H7 (cell line): ENCODE results near the gene TMIGD2. TPM values are rescaled to one million over a fixed set of nuclear protein-coding genes. Genes with fewer than 3 reads are reported as not detected.

Experiments
- DNase-seq: peaks from one replicate; pipeline ENCODE4 v3.0.0; 2012
- H3K27me3 ChIP-seq: 2 replicates; pipeline ENCODE4 v1.6.0; 2011; ENCODE audit warnings: mild to moderate bottlenecking, low read length; ENCODE audit not compliant: control insufficient read depth, insufficient read depth
- H3K36me3 ChIP-seq: replicated peaks from 2 replicates; pipeline ENCODE4 v1.5.1; 2011; ENCODE audit warnings: low read length; ENCODE audit not compliant: control insufficient read depth, insufficient read depth
- H3K4me3 ChIP-seq: 2 replicates; pipeline ENCODE4 v1.5.1; 2011; ENCODE audit warnings: low read depth, mild to moderate bottlenecking, control low read depth, low read length, moderate library complexity; ENCODE audit not compliant: insufficient read depth
- total RNA-seq: library from RNA; depleted of rRNA; stranded (reverse); fragments of >200 nt; shearing (Covaris generic); gene quantifications from 2 replicates; pipeline ENCODE4 v1.2.3, GENCODE V29; 2014

The TMIGD2 gene
- total RNA-seq, 1 experiment from 2014 or later, result 0.45 TPM

GRCh38 chr19:4316956-4317355 lies 14.8 kb upstream of the TMIGD2 start:
- H3K36me3 ChIP-seq, result peaks cover 4% of the 10 kb centered on the region
- H3K27me3 ChIP-seq, result no peaks in the 10 kb centered on the region
- no peak overlapping the region for H3K4me3 ChIP-seq
- DNase-seq, result peak; percentile 12

- Histone ChIP-seq H3K36me3 (peaks cover 4% of the 10 kb centered on the region), H3K27me3 (no peaks in the 10 kb centered on the region), H3K4me3 (no peak overlapping the region)
- DNase-seq, result peak; percentile 70
Measured at GRCh38 chr19:4313847-4314490, 11.8 kb upstream of the TMIGD2 start.

- DNase-seq, result peak; percentile 94
- peaks cover 2% of the 10 kb centered on the region for H3K36me3 ChIP-seq
- no peaks in the 10 kb centered on the region for H3K27me3 ChIP-seq
- H3K4me3 ChIP-seq, result no peak overlapping the region
Measured at GRCh38 chr19:4310247-4311121, 8.3 kb upstream of the TMIGD2 start.

GRCh38 chr19:4305659-4306058 lies 3.5 kb upstream of the TMIGD2 start:
- DNase-seq, result no peak
- Histone ChIP-seq H3K4me3 (no peak overlapping the region), H3K27me3 (no peaks in the 10 kb centered on the region)

GRCh38 chr19:4305257-4305612 lies 3.0 kb upstream of the TMIGD2 start:
- no peak for DNase-seq

More at GRCh38 chr19:4305659-4306058, 3.5 kb upstream of the TMIGD2 start:
- peaks cover 2% of the 10 kb centered on the region for H3K36me3 ChIP-seq

GRCh38 chr19:4304538-4305256 lies 2.5 kb upstream of the TMIGD2 start, which contains the start of gene FSD1:
Gene FSD1, plus strand, starts transcription at chr19:4304598. Its CDS starts 149 bp downstream, at chr19:4304747.
- DNase-seq, result peak; percentile 100
- Histone ChIP-seq H3K27me3 (no peaks in the 10 kb centered on the region), H3K36me3 (peaks cover 2% of the 10 kb centered on the region), H3K4me3 (peak within 1 kb of the TSS; percentile 40)

More at GRCh38 chr19:4305257-4305612, 3.0 kb upstream of the TMIGD2 start:
- H3K27me3 ChIP-seq, result no peaks in the 10 kb centered on the region
- H3K4me3 ChIP-seq, result peak overlapping the region; percentile 40
- peaks cover 2% of the 10 kb centered on the region for H3K36me3 ChIP-seq

GRCh38 chr19:4303819-4304537 lies 1.8 kb upstream of the TMIGD2 start:
- Histone ChIP-seq H3K27me3 (no peaks in the 10 kb centered on the region), H3K36me3 (peaks cover 2% of the 10 kb centered on the region), H3K4me3 (peak overlapping the region; percentile 40; the same call in 1 of the 2 replicates)
- peak; percentile 54 for DNase-seq

GRCh38 chr19:4301590-4302242 lies 473 bp downstream of the TMIGD2 start:
- DNase-seq, result peak; percentile 59
- H3K36me3 ChIP-seq, result no peaks in the 10 kb centered on the region; the same call in none of the 2 replicates
- no peak overlapping the region for H3K4me3 ChIP-seq
- H3K27me3 ChIP-seq, result no peaks in the 10 kb centered on the region

GRCh38 chr19:4300589-4300988 lies 1.6 kb downstream of the TMIGD2 start:
- no peak for DNase-seq
- H3K36me3 ChIP-seq, result no peaks in the 10 kb centered on the region
- H3K4me3 ChIP-seq, result no peak overlapping the region
- H3K27me3 ChIP-seq, result peaks cover 2% of the 10 kb centered on the region; the same call in 1 of the 2 replicates

GRCh38 chr19:4298810-4299550 lies 3.2 kb downstream of the TMIGD2 start:
- peaks cover 2% of the 10 kb centered on the region for H3K27me3 ChIP-seq
- DNase-seq, result no peak
- no peak overlapping the region for H3K4me3 ChIP-seq
- H3K36me3 ChIP-seq, result no peaks in the 10 kb centered on the region

- peak; percentile 70 for DNase-seq
- Histone ChIP-seq H3K27me3 (peaks cover 2% of the 10 kb centered on the region), H3K36me3 (no peaks in the 10 kb centered on the region), H3K4me3 (no peak overlapping the region)
Measured at GRCh38 chr19:4297901-4298809, 4.0 kb downstream of the TMIGD2 start.

- Histone ChIP-seq H3K4me3 (no peak overlapping the region), H3K36me3 (no peaks in the 10 kb centered on the region), H3K27me3 (peaks cover 2% of the 10 kb centered on the region)
- DNase-seq, result peak; percentile 82
Measured at GRCh38 chr19:4295972-4296771, 6.0 kb downstream of the TMIGD2 start.
